Astrocyte (in vitro differentiated cells and primary cell): ENCODE data around the gene MEGF11.

Experiments used
- EZH2 ChIP-seq: IDR thresholded peaks from 2 replicates; pipeline ENCODE4 v1.6.1; 2012; ENCODE audit warnings: mild to moderate bottlenecking, low read length, inconsistent platforms; ENCODE audit not compliant: insufficient read depth
- TF ChIP-seq, protein P1 (sequence below): IDR thresholded peaks from 2 replicates; pipeline ENCODE4 v1.5.1; 2011; ENCODE audit warnings: low read depth, mild to moderate bottlenecking, inconsistent platforms, low read length, moderate library complexity; ENCODE audit not compliant: insufficient read depth

DNA sequence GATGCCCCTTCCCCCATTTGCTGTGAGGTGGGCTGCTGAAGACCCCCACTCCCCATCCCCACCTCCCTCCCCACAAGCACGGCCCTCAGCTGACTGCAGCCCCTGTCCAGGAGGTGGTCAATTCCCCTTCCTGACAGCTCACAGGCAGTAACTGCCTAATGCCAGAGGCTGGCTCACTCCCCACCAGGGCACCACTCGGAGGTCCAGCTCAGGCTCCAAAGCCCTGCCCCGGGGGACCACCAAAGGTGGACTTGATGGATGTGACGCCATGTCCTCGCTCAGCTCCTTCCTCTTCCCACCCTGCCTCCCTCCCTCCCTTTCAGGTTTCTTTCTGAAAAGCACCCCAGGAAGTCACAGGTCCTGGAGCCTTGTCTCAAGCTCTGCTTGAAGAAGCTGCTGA is 82.8 kb downstream of the MEGF11 start:
- TF ChIP-seq, protein P1, sequence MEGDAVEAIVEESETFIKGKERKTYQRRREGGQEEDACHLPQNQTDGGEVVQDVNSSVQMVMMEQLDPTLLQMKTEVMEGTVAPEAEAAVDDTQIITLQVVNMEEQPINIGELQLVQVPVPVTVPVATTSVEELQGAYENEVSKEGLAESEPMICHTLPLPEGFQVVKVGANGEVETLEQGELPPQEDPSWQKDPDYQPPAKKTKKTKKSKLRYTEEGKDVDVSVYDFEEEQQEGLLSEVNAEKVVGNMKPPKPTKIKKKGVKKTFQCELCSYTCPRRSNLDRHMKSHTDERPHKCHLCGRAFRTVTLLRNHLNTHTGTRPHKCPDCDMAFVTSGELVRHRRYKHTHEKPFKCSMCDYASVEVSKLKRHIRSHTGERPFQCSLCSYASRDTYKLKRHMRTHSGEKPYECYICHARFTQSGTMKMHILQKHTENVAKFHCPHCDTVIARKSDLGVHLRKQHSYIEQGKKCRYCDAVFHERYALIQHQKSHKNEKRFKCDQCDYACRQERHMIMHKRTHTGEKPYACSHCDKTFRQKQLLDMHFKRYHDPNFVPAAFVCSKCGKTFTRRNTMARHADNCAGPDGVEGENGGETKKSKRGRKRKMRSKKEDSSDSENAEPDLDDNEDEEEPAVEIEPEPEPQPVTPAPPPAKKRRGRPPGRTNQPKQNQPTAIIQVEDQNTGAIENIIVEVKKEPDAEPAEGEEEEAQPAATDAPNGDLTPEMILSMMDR, result no peak
- TF ChIP-seq EZH2, result no peak
